Upper lobe of left lung (tissue), 4 donors: ENCODE data around the gene DHRS4.
"Not testable (repeated sequence)": the region's sequence is repeated elsewhere in the genome, so short reads cannot be mapped to it uniquely, and the experiment has no call there.

Experiments
- EP300 ChIP-seq, 4 donors: sonication (generic); formaldehyde crosslinking; IDR thresholded peaks; one replicate each; pipeline ENCODE4 v1.5.1; 2017; ENCODE audit warnings: antibody characterized with exemption in 4 of 4, control low read depth in 2 of 4
- POLR2AphosphoS5 ChIP-seq, 2 donors: sonication (generic); formaldehyde crosslinking; IDR thresholded peaks; one replicate each; pipeline ENCODE4 v1.5.1; 2017; ENCODE audit warnings: antibody characterized with exemption in 2 of 2
- TF ChIP-seq, protein P1 (sequence below), 6 experiments: fragments of 450-650 bp in 4 of 6; fragments of 200-600 bp in 2 of 6; sonication (generic) in 2 of 6; IDR thresholded peaks; one replicate each; pipeline ENCODE4 v1.5.1; 2016 to 2019; ENCODE audit warnings: antibody characterized with exemption in 6 of 6

DNA sequence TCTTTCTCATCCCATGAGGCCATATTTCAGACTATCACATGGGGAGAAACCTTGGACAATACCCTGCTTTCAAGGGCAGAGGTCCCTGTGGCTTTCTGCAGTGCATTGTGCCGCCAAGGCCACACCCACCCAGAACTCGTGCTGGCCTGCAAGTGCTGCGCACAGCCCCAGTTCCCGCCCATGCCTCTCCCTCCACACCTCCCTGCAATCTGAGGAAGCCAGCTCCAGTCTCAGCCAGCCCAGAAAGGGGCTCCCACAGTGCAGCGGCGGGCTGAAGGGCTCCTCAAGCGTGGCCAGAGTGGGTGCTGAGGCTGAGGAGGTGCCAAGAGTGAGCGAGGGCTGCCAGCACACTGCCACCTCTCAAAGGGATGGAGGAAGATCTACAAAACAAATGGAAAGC, 19.6 kb downstream of the DHRS4 start:
- TF ChIP-seq, protein P1, sequence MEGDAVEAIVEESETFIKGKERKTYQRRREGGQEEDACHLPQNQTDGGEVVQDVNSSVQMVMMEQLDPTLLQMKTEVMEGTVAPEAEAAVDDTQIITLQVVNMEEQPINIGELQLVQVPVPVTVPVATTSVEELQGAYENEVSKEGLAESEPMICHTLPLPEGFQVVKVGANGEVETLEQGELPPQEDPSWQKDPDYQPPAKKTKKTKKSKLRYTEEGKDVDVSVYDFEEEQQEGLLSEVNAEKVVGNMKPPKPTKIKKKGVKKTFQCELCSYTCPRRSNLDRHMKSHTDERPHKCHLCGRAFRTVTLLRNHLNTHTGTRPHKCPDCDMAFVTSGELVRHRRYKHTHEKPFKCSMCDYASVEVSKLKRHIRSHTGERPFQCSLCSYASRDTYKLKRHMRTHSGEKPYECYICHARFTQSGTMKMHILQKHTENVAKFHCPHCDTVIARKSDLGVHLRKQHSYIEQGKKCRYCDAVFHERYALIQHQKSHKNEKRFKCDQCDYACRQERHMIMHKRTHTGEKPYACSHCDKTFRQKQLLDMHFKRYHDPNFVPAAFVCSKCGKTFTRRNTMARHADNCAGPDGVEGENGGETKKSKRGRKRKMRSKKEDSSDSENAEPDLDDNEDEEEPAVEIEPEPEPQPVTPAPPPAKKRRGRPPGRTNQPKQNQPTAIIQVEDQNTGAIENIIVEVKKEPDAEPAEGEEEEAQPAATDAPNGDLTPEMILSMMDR (IDR thresholded peaks at IDR 0.05), result not testable (repeated sequence)
- TF ChIP-seq POLR2AphosphoS5, EP300 (IDR thresholded peaks at IDR 0.05): not testable (repeated sequence)
